K562 (cell line): ENCODE results near the gene TRIM69. TPM values are rescaled to one million over a fixed set of nuclear protein-coding genes. Genes with fewer than 3 reads are reported as not detected.

ENCODE experiments used
- ATAC-seq: fragments of 200-7000 bp; cut with Tn5 transposase; 3 replicates; pipeline ENCODE4 v1.9.1; 2020; ENCODE audit warnings: moderate library complexity
- BruUV-seq: library from RNA; stranded (reverse); fragments of 400-500 nt; replicated peaks from 2 replicates; lab custom pipeline; 2021; lab: Mats Ljungman, UMichigan
- CTCF ChIA-PET: fragments of 300-600 bp; formaldehyde crosslinking; extraction: SDS; loops from one replicate; lab custom pipeline; 2021; ENCODE audit warnings: low intra/inter-chr PET ratio; lab: Yijun Ruan, JAX
- POLR2A ChIA-PET: fragments of 300-600, 350-650 bp; sonication (Branson Sonifier 250); formaldehyde crosslinking; extraction: SDS; loops from one replicate; lab custom pipeline; 2021; ENCODE audit warnings: antibody characterized with exemption, inconsistent platforms; lab: Yijun Ruan, JAX
- DNase-seq, 4 experiments: peaks; one replicate each; pipeline versions ENCODE4 v3.0.0 to v3.0.0-alpha.2; 2011 to 2018; ENCODE audit warnings: low spot score in 3 of 4, mixed read lengths in 3 of 4; ENCODE audit errors: extremely low read depth in 1 of 4
- FAIRE-seq: peaks from 2 replicates; lab custom pipeline; 2011; peaks lifted over from hg19 to GRCh38; lab: Jason Lieb, UNC
- H2AFZ ChIP-seq: 2 replicates; pipeline ENCODE4 v1.6.0; 2011; ENCODE audit warnings: low read depth, low read length, control low read depth, inconsistent platforms
- H3K27ac ChIP-seq: fragments of 200-600 bp; 3 replicates; pipeline ENCODE4 v1.8.0; 2011; ENCODE audit warnings: low read depth, mild to moderate bottlenecking, control low read depth, inconsistent platforms, low read length, moderate library complexity, mixed read lengths; ENCODE audit errors: extremely low read depth
- H3K27me3 ChIP-seq, 2 experiments: fragments of 300-600 bp in 1 of 2; 2 replicates in 1 of 2; 3 replicates in 1 of 2; pipeline versions ENCODE4 v1.6.0 to v1.8.0; 2011; ENCODE audit warnings: inconsistent platforms in 2 of 2, low read length in 2 of 2, mild to moderate bottlenecking in 1 of 2, mixed read lengths in 1 of 2, moderate library complexity in 1 of 2; ENCODE audit not compliant: control insufficient read depth in 2 of 2, insufficient read depth in 2 of 2
- H3K36me3 ChIP-seq: fragments of 300-600 bp; 3 replicates; pipeline ENCODE4 v1.8.0; 2011; ENCODE audit warnings: mild to moderate bottlenecking, low read length, inconsistent platforms; ENCODE audit not compliant: control insufficient read depth, insufficient read depth
- H3K4me1 ChIP-seq, 2 experiments: fragments of 200-600 bp in 1 of 2; replicated peaks in 1 of 2; 2 replicates in 1 of 2; 3 replicates in 1 of 2; pipeline versions ENCODE4 v1.5.1 to v1.8.0; 2011; ENCODE audit warnings: inconsistent platforms in 2 of 2, low read length in 2 of 2, mild to moderate bottlenecking in 1 of 2, mixed read lengths in 1 of 2, moderate library complexity in 1 of 2; ENCODE audit not compliant: control insufficient read depth in 2 of 2, insufficient read depth in 2 of 2
- H3K4me2 ChIP-seq: 2 replicates; pipeline ENCODE4 v1.6.1; 2011; ENCODE audit warnings: low read length, control low read depth, inconsistent platforms, mixed read lengths; ENCODE audit not compliant: insufficient read depth
- H3K4me3 ChIP-seq: fragments of 200-600 bp; sonication (generic), shearing (Covaris generic); 2 replicates; pipeline ENCODE4 v1.5.1; 2016; ENCODE audit warnings: control low read depth, inconsistent platforms
- H3K79me2 ChIP-seq: fragments of 200-600 bp; 3 replicates; pipeline ENCODE4 v1.8.0; 2011; ENCODE audit warnings: low read length, inconsistent platforms; ENCODE audit not compliant: control insufficient read depth, insufficient read depth
- H3K9ac ChIP-seq, 2 experiments: 2 replicates each; pipeline versions ENCODE4 v1.6.0 to v1.6.1; 2011; ENCODE audit warnings: low read depth in 2 of 2, low read length in 2 of 2, control low read depth in 1 of 2, inconsistent platforms in 1 of 2, mild to moderate bottlenecking in 1 of 2, mixed read lengths in 1 of 2; ENCODE audit not compliant: insufficient read depth in 1 of 2
- H3K9me1 ChIP-seq: one replicate; pipeline ENCODE4 v1.6.0; 2011; ENCODE audit warnings: inconsistent platforms, mild to moderate bottlenecking, low read length, moderate library complexity; ENCODE audit not compliant: control insufficient read depth, insufficient read depth
- H3K9me3 ChIP-seq: replicated peaks from 2 replicates; pipeline ENCODE4 v1.5.1; 2011; ENCODE audit warnings: low read depth, low read length, inconsistent platforms; ENCODE audit not compliant: control insufficient read depth, insufficient read depth
- H4K20me1 ChIP-seq: replicated peaks from 2 replicates; pipeline ENCODE4 v1.6.1; 2011; ENCODE audit warnings: low read length, inconsistent platforms, mixed read lengths; ENCODE audit not compliant: control insufficient read depth, insufficient read depth
- CHD7 ChIP-seq: fragments of 200-600 bp; sonication (generic); IDR thresholded peaks from one replicate; pipeline ENCODE4 v1.6.1; 2012; ENCODE audit warnings: mild to moderate bottlenecking, low read depth, low read length, inconsistent platforms
- CTCF ChIP-seq, 3 experiments: IDR thresholded peaks in 2 of 3; conservative IDR thresholded peaks in 1 of 3; 2 replicates each; pipeline ENCODE4 v1.5.1; 2011 to 2012; ENCODE audit warnings: low read length in 3 of 3, mild to moderate bottlenecking in 3 of 3, control low read depth in 2 of 3, improper control_type of control experiment in 1 of 3, inconsistent platforms in 1 of 3, low read depth in 1 of 3, mixed read lengths in 1 of 3, moderate library complexity in 1 of 3; ENCODE audit not compliant: insufficient read depth in 2 of 3
- HBP1 ChIP-seq: fragments of 450-650 bp; formaldehyde crosslinking; IDR thresholded peaks from 2 replicates; pipeline ENCODE4 v1.4.0; 2022; ENCODE audit warnings: missing genetic modification characterization
- RBM17 ChIP-seq: fragments of 200-400 bp; formaldehyde crosslinking; IDR thresholded peaks from 2 replicates; pipeline ENCODE4 v1.6.1; 2017; ENCODE audit warnings: low read depth, mild to moderate bottlenecking, low read length, borderline replicate concordance
- ZNF316 ChIP-seq: fragments of 450-650 bp; IDR thresholded peaks from 2 replicates; pipeline ENCODE4 v1.6.1; 2016
- ZNF436 ChIP-seq: fragments of 250-450, 450-650 bp; sonication (Bioruptor Pico); formaldehyde crosslinking; IDR thresholded peaks from 2 replicates; pipeline ENCODE4 v1.7.0; 2020; ENCODE audit warnings: mild to moderate bottlenecking
- ZZZ3 ChIP-seq: fragments of 450-650 bp; IDR thresholded peaks from 2 replicates; pipeline ENCODE4 v1.6.1; 2016; ENCODE audit warnings: antibody characterized with exemption, mild to moderate bottlenecking, moderate library complexity
- WGBS: fragments of 100-300 bp; shearing (Covaris generic); methylation state at CpG from one replicate; pipeline ENCODE4 v1.1.6; 2016; ENCODE audit warnings: low coverage, mixed read lengths; ENCODE audit not compliant: insufficient coverage; ENCODE audit errors: missing lambda C conversion rate; 5-methylcytosine and 5-hydroxymethylcytosine counted together
- in situ Hi-C: fragments of 300-500 bp; cut with MboI; formaldehyde crosslinking; loops from 4 replicates; pipeline ENCODE4 v1.15.0; 2018; ENCODE audit warnings: inconsistent platforms, mixed read lengths
- intact Hi-C: fragments of 100-400 bp; cut with micrococcal nuclease; formaldehyde crosslinking; loops from 2 replicates; pipeline ENCODE4 v1.14.2; 2022
- polyA plus RNA-seq, 8 experiments: library from polyadenylated mRNA; depleted of rRNA in 4 of 8; stranded (reverse) in 5 of 8; unstranded in 3 of 8; fragments of >200 nt; fragmentation: Nextera tagmentation in 2 of 8; fragmentation: Illumina TruSeq in 1 of 8; extraction: Ambion mirVana in 2 of 8; extraction: Trizol in 1 of 8; gene quantifications; 2 replicates each; pipeline versions ENCODE4 v1.2.1 to v1.2.3, GENCODE V29; 2011 to 2014; ENCODE audit warnings: inconsistent platforms in 1 of 8, missing spikeins in 1 of 8
- total RNA-seq, 7 experiments: library from RNA; depleted of rRNA in 6 of 7; stranded (reverse); fragments of >200 nt in 6 of 7; fragmentation: Illumina TruSeq in 2 of 7; extraction: Trizol in 2 of 7; gene quantifications; 2 replicates each; pipeline versions ENCODE4 v1.2.1 to v1.2.3, GENCODE V29; 2011 to 2021; ENCODE audit warnings: low replicate concordance in 1 of 7

The TRIM69 gene
- total and polyA plus RNA-seq, 9 of the 15 experiments (the other 6 are each of a cell fraction or from before 2014, with no cell fraction given), result 1.0 to 4.3 (median 2.3) TPM

GRCh38 chr15:44798826-44799225, 62.5 kb downstream of the TRIM69 start:
- ATAC-seq (peak; percentile 87), FAIRE-seq (peak; percentile 51)
- in situ Hi-C loops, result no loop called here
- TF ChIP-seq CHD7 (no peak), RBM17 (no peak), ZNF436 (CRISPR knock-in tag) (no peak), ZZZ3 (no peak), HBP1 (CRISPR knock-in tag) (no peak), ZNF316 (peak; percentile 39; the same call in 1 of the 2 replicates), CTCF (IDR thresholded peaks at IDR 0.05 in 2 of 3, conservative IDR thresholded peaks at IDR 0.05 in 1 of 3; ENCODE audit: insufficient read depth in 2 of 3, low read depth in 1 of 3, low read length in 3 of 3) (peak; percentile 11 to 40 (median 40); a peak in 3 of 6 replicates)

More at GRCh38 chr15:44798826-44799225, 62.5 kb downstream of the TRIM69 start:
- Histone ChIP-seq H3K9me3 (no peaks in the 10 kb centered on the region), H3K27ac (no peak overlapping the region), H3K9me1 (no peaks in the 10 kb centered on the region), H3K4me3 (no peak overlapping the region), H3K79me2 (no peaks in the 10 kb centered on the region), H3K4me2 (no peak overlapping the region), H3K4me1 (peaks cover 0 to 14% of the 10 kb centered on the region in 2 experiments; a peak in 3 of 5 replicates), H3K27me3 (no peaks in the 10 kb centered on the region), H4K20me1 (no peaks in the 10 kb centered on the region), H3K9ac (no peak overlapping the region), H2AFZ (no peak overlapping the region), H3K36me3 (no peaks in the 10 kb centered on the region)
- ChIA-PET POLR2A (interaction anchor here (1.2 to 1.8 kb wide), 2 partner anchors 8 to 10 kb away, joined by 4 to 8 read pairs; no protein-coding TSS in a partner anchor), CTCF (no interaction called here)
- peak; percentile 26 to 46 (median 40) for DNase-seq
- no TSS peak for BruUV-seq
- intact Hi-C loops, result loop anchor here (10.0 kb wide), 1 partner anchor 46 kb away; no protein-coding TSS in a partner anchor
- 23% methylated on average over 3 of the region's 3 CpGs for WGBS
